LNCAP (cell line): ENCODE results near the gene ANKS1A.

ENCODE experiments used
- CTCF ChIP-seq: fragments of 450-650 bp; IDR thresholded peaks from 2 replicates; pipeline ENCODE4 v1.5.1; 2017; ENCODE audit warnings: mild to moderate bottlenecking

Gene ANKS1A

GRCh38 chr6:35085359-35086281 lies 196.6 kb downstream of the ANKS1A start:
- TF ChIP-seq CTCF: no peak

- no peak for TF ChIP-seq CTCF
Observed at GRCh38 chr6:35086282-35086632, 197.2 kb downstream of the ANKS1A start.

- TF ChIP-seq CTCF: no peak
Observed at GRCh38 chr6:35086636-35087360, 197.7 kb downstream of the ANKS1A start.

- no peak for TF ChIP-seq CTCF
Observed at GRCh38 chr6:35087361-35088280, 198.6 kb downstream of the ANKS1A start.

GRCh38 chr6:35088281-35089215 lies 199.5 kb downstream of the ANKS1A start:
- TF ChIP-seq CTCF: no peak

GRCh38 chr6:35089216-35089934 lies 200.3 kb downstream of the ANKS1A start:
- TF ChIP-seq CTCF: no peak
